Karpas-422 (cell line): ENCODE results near the gene SHISA4. TPM values are rescaled to one million over a fixed set of nuclear protein-coding genes. Genes with fewer than 3 reads are reported as not detected.
"Not testable (repeated sequence)": the region's sequence is repeated elsewhere in the genome, so short reads cannot be mapped to it uniquely, and the experiment has no call there.

Experiments used
- DNase-seq: peaks from one replicate; pipeline ENCODE4 v3.0.0-alpha.2; 2015
- H2AFZ ChIP-seq: fragments of 200-600 bp; sonication (generic); 2 replicates; pipeline ENCODE4 v1.6.1; 2014; ENCODE audit warnings: antibody characterized with exemption, low read length, mixed read lengths
- H3K27ac ChIP-seq: fragments of 200-600 bp; sonication (generic); 2 replicates; pipeline ENCODE4 v1.5.1; 2014; ENCODE audit warnings: mild to moderate bottlenecking, low read length, moderate library complexity
- H3K27me3 ChIP-seq: fragments of 200-600 bp; sonication (generic); 2 replicates; pipeline ENCODE4 v1.6.1; 2014; ENCODE audit warnings: low read length, mixed read lengths
- H3K36me3 ChIP-seq: fragments of 200-600 bp; sonication (generic); 2 replicates; pipeline ENCODE4 v1.6.1; 2014; ENCODE audit warnings: low read length, mixed read lengths; ENCODE audit not compliant: insufficient read depth
- H3K4me1 ChIP-seq: fragments of 200-600 bp; sonication (generic); 2 replicates; pipeline ENCODE4 v1.6.1; 2014; ENCODE audit warnings: mild to moderate bottlenecking, low read length, mixed read lengths
- H3K4me2 ChIP-seq: fragments of 200-600 bp; sonication (generic); 2 replicates; pipeline ENCODE4 v1.6.1; 2014; ENCODE audit warnings: low read length, low read depth, mild to moderate bottlenecking; ENCODE audit not compliant: poor library complexity, severe bottlenecking
- H3K4me3 ChIP-seq: fragments of 200-600 bp; sonication (generic); 2 replicates; pipeline ENCODE4 v1.5.1; 2014; ENCODE audit warnings: mild to moderate bottlenecking, antibody characterized with exemption, low read length, mixed read lengths
- H3K79me2 ChIP-seq: fragments of 200-600 bp; sonication (generic); 2 replicates; pipeline ENCODE4 v1.6.1; 2014; ENCODE audit warnings: mild to moderate bottlenecking, low read length, mixed read lengths
- H3K9ac ChIP-seq: fragments of 200-600 bp; sonication (generic); 2 replicates; pipeline ENCODE4 v1.6.0; 2014; ENCODE audit warnings: low read length
- H3K9me2 ChIP-seq: fragments of 200-600 bp; sonication (generic), shearing (Covaris generic); replicated peaks from 2 replicates; pipeline ENCODE4 v1.6.0; 2014; ENCODE audit warnings: mild to moderate bottlenecking, low read length, moderate library complexity; ENCODE audit not compliant: insufficient read depth
- H3K9me3 ChIP-seq: fragments of 300-700, 200-600 bp; sonication (generic); 2 replicates; pipeline ENCODE4 v1.6.1; 2014; ENCODE audit warnings: low read length, mixed read lengths
- H4K20me1 ChIP-seq: fragments of 200-600 bp; sonication (generic); 2 replicates; pipeline ENCODE4 v1.6.1; 2014; ENCODE audit warnings: mild to moderate bottlenecking, antibody characterized with exemption, low read length, low read depth; ENCODE audit not compliant: insufficient read depth
- total RNA-seq: library from RNA; depleted of rRNA; stranded (reverse); fragments of >200 nt; shearing (Covaris generic); gene quantifications from 2 replicates; pipeline ENCODE4 v1.2.3, GENCODE V29; 2014; ENCODE audit warnings: low replicate concordance

SHISA4 gene
- total RNA-seq, 1 experiment from 2014 or later, result not detected

DNA sequence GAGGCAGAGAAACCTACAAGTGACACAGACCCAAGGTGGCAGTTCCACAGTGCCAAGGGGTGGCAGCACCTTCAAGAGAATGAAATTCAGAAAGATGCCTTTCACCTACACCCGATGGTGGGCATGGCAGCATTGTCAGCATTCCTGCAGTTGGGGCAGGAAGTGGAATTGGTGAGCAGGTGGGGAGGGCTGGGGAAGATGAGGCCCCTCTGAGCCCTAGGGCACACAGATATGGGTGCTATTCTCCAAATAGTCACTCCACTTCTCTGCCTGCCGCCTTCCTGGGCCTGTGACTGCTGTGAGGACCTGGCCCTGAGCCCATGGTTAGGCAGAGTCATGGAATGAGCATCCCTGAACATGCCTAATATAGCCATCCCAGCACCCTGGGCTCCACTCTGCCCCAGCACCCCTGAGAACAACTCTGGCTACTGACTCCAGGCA is 8.3 kb downstream of the SHISA4 start:
- no peak overlapping the region for H3K9ac ChIP-seq
- no peaks in the 10 kb centered on the region for H4K20me1 ChIP-seq
- H3K27me3 ChIP-seq, result no peaks in the 10 kb centered on the region
- H3K9me2 ChIP-seq, result no peaks in the 10 kb centered on the region
- H3K36me3 ChIP-seq, result no peaks in the 10 kb centered on the region
- H3K9me3 ChIP-seq, result no peaks in the 10 kb centered on the region
- no peak overlapping the region for H3K27ac ChIP-seq
- no peak overlapping the region for H3K4me2 ChIP-seq
- H3K4me3 ChIP-seq, result no peak overlapping the region
- H3K4me1 ChIP-seq, result 0 out of 2 replicates have a peak, but pooled peaks cover 2% of the 10 kb centered on the region
- no peak overlapping the region for H2AFZ ChIP-seq
- H3K79me2 ChIP-seq, result no peaks in the 10 kb centered on the region
- no peak for DNase-seq

DNA sequence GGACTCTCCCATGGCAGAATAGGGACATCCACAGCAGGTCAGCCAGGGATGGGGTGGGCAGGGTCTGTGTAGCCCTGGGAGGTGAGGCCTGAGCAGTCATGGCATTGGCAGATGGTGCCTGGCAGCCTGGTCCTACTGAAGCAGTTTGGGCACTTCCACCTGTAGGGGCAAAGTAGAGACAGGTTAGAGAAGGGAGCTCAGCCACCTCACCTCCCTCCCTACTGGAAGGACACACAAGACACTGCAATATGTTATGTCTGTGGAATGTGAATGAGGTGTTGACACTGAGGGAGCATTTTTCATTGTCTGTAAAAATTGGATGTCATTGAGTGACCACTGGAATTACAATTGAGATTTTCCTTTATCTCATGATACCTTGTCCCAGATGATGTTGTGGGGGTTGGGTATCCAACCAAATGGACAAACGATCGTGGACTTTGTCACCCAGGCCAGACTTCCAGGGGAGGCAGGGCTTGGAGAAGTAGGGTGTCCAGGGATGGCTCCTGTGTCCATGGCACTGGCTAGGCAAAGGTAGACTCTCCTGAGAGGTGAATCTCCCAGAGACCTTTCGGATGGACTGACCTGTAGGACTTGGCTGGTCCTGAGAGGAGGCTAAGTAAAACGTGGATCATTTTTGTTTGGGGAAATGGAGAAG is 9.7 kb downstream of the SHISA4 start:
- Histone ChIP-seq H3K27ac (no peak overlapping the region), H3K27me3 (no peaks in the 10 kb centered on the region), H3K36me3 (no peaks in the 10 kb centered on the region), H3K4me3 (no peak overlapping the region), H3K4me2 (no peak overlapping the region), H4K20me1 (no peaks in the 10 kb centered on the region), H3K79me2 (no peaks in the 10 kb centered on the region), H3K4me1 (0 out of 2 replicates have a peak, but pooled peaks cover 2% of the 10 kb centered on the region), H3K9me2 (no peaks in the 10 kb centered on the region), H3K9me3 (no peaks in the 10 kb centered on the region), H2AFZ (no peak overlapping the region), H3K9ac (no peak overlapping the region)
- no peak for DNase-seq

DNA sequence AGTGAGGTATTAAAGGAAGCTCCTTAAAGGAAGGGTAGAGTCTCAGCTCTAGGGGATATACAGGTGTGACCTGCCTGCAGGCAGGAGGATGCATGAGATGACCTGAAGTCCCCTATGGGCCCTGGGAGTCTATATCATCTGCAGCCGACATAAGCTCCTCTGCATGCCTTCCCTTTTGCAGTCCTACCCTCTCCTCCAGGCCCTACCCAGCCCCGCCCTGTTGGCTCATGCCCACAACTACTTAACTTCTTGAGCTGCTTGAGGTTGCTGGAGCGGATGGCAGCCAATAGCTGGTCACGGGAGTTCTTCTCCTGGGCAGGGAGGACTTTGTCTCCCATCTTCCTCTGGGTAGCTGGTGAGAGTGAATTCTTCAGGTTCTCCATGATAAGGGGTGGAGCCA is 10.3 kb downstream of the SHISA4 start:
- H3K27me3 ChIP-seq, result no peaks in the 10 kb centered on the region

DNA sequence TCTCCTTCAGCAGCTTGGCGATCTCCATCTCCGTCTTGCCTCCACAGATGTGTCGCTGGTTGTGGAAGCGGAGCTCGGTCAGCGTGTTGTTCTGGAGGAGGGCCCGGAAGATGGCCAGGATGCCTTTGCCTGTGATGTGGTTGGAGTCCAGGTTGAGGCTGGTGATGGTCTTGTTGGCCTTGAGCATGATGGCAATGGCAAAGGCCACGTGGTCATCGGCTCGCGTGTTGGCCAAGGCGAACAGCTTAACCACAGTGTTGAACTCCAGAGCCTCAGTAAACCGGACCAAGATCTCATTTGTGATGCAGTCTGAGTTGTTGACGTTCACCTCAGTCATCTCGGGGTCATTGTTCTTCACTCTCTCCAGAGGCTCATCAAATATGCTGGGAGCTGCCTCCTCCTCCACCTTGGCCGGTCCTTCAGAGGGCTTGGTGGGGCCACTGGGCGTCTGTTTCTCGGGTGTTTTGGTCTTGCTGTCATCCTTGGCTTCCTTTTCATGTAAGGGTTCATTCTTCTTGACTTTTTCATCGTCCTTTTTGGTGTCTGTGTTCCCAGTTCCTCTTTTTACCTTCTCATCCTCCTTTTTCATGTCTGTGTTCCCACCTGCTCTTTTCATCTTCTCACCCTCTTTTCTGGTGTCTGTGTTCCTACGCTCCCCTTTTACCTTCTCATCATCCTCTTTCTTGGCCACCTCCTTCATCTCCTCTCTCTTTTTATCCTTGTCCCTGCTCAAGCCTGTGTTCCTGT is 11.2 kb downstream of the SHISA4 start:
- no peak overlapping the region for H3K9ac ChIP-seq
- no peaks in the 10 kb centered on the region for H3K36me3 ChIP-seq
- no peaks in the 10 kb centered on the region for H3K9me2 ChIP-seq
- no peak overlapping the region for H2AFZ ChIP-seq
- no peak for DNase-seq
- no peak overlapping the region for H3K4me3 ChIP-seq
- no peaks in the 10 kb centered on the region for H4K20me1 ChIP-seq
- no peak overlapping the region for H3K4me2 ChIP-seq
- no peaks in the 10 kb centered on the region for H3K79me2 ChIP-seq
- no peaks in the 10 kb centered on the region for H3K27me3 ChIP-seq
- no peak overlapping the region for H3K27ac ChIP-seq
- no peaks in the 10 kb centered on the region for H3K9me3 ChIP-seq
- 0 out of 2 replicates have a peak, but pooled peaks cover 2% of the 10 kb centered on the region for H3K4me1 ChIP-seq

More for the DNA sequence above, 10.3 kb downstream of the SHISA4 start:
- no peaks in the 10 kb centered on the region for H3K9me2 ChIP-seq
- H3K79me2 ChIP-seq, result no peaks in the 10 kb centered on the region
- H3K4me1 ChIP-seq, result 0 out of 2 replicates have a peak, but pooled peaks cover 2% of the 10 kb centered on the region
- no peaks in the 10 kb centered on the region for H4K20me1 ChIP-seq
- no peak overlapping the region for H3K9ac ChIP-seq
- no peaks in the 10 kb centered on the region for H3K36me3 ChIP-seq
- DNase-seq, result no peak
- H2AFZ ChIP-seq, result no peak overlapping the region
- no peak overlapping the region for H3K27ac ChIP-seq
- H3K9me3 ChIP-seq, result no peaks in the 10 kb centered on the region
- no peak overlapping the region for H3K4me3 ChIP-seq
- H3K4me2 ChIP-seq, result no peak overlapping the region

DNA sequence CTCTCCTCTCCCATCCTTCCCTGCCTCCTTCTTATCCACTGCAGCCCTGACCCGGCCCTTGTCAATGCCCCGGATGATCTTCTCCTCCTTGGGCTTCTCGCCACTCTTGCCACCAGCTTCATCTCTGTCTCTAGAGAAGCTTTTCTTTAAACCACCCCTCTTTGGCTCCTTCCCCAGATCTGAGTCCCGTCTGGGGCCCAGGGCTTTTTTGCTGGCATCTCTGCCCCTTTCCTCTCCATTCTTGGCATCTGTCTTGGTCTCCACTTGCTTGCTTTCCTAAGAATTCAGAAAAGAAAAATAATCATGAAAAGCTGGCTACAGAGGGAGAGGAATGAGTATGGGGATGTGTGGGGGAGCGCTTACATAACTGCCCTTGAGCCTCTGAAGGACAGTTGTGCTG is 11.8 kb downstream of the SHISA4 start:
- H3K27ac ChIP-seq, result no peak overlapping the region
- H3K9me2 ChIP-seq, result no peaks in the 10 kb centered on the region
- no peaks in the 10 kb centered on the region for H3K27me3 ChIP-seq
- H3K4me1 ChIP-seq, result 0 out of 2 replicates have a peak, but pooled peaks cover 2% of the 10 kb centered on the region
- no peak for DNase-seq
- no peaks in the 10 kb centered on the region for H3K9me3 ChIP-seq
- no peak overlapping the region for H3K4me2 ChIP-seq
- H4K20me1 ChIP-seq, result no peaks in the 10 kb centered on the region
- H2AFZ ChIP-seq, result no peak overlapping the region
- H3K36me3 ChIP-seq, result no peaks in the 10 kb centered on the region
- no peak overlapping the region for H3K9ac ChIP-seq
- H3K4me3 ChIP-seq, result no peak overlapping the region
- no peaks in the 10 kb centered on the region for H3K79me2 ChIP-seq

DNA sequence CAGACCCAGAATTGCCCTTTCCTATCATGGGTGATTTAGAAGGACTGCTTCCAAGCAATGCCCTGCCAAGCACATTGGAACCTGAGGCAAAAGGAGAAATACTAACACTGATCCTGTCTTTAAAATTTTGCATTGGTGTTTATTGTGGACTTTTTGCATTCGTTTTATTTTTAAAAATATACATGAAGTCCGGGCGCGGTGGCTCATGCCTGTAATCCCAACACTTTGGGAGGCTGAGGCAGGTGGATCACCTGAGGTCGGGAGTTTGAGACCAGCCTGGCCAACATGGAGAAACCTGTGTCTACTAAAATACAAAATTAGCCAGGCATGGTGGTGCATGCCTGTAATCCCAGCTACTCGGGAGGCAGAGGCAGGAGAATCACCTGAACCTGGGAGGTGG is 12.3 kb downstream of the SHISA4 start:
- H3K36me3 ChIP-seq, DNase-seq, H3K4me2 ChIP-seq, H3K27ac ChIP-seq, H3K4me1 ChIP-seq, H3K9me3 ChIP-seq, H3K27me3 ChIP-seq, H3K9ac ChIP-seq, H4K20me1 ChIP-seq, H3K4me3 ChIP-seq, H2AFZ ChIP-seq, H3K79me2 ChIP-seq, H3K9me2 ChIP-seq: not testable (repeated sequence)

DNA sequence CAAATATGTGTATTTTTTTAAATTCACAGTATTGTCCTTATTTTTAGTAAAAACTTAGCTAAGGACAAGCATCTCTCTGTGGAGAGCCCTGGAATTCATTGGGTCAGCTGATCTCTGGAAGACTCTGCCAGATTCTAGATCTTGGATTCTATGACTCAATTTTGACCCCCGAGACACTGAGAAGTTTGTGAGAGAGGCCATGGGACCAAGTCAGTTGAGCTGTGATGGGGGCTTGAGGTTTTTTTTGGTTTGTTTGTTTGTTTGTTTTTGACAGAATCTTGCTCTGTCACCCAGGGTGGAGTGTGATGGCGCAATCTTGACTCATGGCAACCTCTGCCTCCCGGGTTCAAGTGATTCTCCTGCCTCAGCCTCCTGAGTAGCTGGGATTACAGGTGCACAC is 13.5 kb downstream of the SHISA4 start:
- Histone ChIP-seq H3K4me1 (no peaks in the 10 kb centered on the region), H3K79me2 (no peaks in the 10 kb centered on the region), H3K27me3 (no peaks in the 10 kb centered on the region), H3K4me3 (no peak overlapping the region), H3K9ac (no peak overlapping the region), H3K9me3 (no peaks in the 10 kb centered on the region), H3K4me2 (no peak overlapping the region), H3K27ac (no peak overlapping the region), H4K20me1 (no peaks in the 10 kb centered on the region), H2AFZ (no peak overlapping the region), H3K9me2 (no peaks in the 10 kb centered on the region), H3K36me3 (no peaks in the 10 kb centered on the region)
- no peak for DNase-seq

DNA sequence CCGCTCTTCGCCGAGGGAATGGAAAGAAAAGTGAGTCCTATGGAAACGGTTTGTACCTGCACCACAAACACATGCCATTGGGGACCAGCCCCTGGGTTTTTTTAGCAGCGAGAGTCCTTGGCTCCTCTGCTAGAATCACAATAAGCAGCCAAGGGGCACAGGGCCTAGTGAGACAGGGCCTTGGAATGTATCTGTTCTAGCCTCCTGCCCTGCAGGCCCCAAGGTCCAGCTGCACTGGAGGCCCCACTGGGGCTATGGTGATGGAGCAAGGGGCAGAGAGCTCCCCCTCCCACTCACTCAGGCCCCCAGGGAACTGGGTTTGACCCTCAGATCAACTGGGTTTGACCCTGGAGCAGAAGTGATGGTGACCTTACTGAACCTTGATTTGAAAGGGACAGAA is 14.4 kb downstream of the SHISA4 start:
- Histone ChIP-seq H3K4me1 (no peaks in the 10 kb centered on the region), H3K4me2 (no peak overlapping the region), H2AFZ (no peak overlapping the region), H3K27ac (no peak overlapping the region), H3K79me2 (no peaks in the 10 kb centered on the region), H3K36me3 (no peaks in the 10 kb centered on the region), H3K4me3 (no peak overlapping the region), H3K27me3 (no peaks in the 10 kb centered on the region), H4K20me1 (no peaks in the 10 kb centered on the region), H3K9me3 (no peaks in the 10 kb centered on the region), H3K9me2 (no peaks in the 10 kb centered on the region), H3K9ac (no peak overlapping the region)
- DNase-seq, result no peak
